ENCODE results near the gene GABBR2.

DNA sequence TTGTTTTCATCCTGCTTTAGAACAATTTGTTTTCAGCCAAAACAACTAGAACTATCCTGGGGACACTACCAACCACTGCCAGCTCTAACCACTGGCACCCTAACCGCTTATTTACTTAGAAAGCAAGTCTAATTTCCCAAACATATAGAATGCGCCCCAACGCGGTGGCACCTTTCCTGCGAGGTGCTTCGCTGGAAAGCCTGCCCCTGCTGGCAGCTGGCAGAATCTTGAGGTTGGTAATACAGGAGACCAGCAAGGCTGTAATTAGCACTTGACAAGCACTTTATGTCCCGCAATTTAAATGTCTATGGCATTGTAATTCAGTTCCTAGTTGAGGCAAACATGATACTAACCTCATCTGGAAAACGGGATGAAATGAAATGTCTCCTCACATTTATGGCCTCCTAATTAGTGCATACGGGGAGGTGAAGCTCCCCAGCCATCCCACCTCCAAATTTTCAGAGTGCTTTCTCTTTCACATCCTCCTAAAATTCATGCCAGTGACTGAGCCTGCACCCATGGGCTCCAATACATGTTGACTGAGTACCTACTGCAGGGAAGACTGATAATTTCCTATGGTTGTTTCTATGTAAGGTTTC lies 30.4 kb downstream of the GABBR2 start:
- TF ChIP-seq EZH2 (optimal IDR thresholded peaks at IDR 0.05; ENCODE audit: low read depth, low read length) (no peak), EZH2phosphoT487 (IDR thresholded peaks at IDR 0.05; ENCODE audit: low read length) (no peak), CTCF (IDR thresholded peaks at IDR 0.05; ENCODE audit: low read length) (peak; percentile 32)

All from MM.1S (cell line).